HepG2 (cell line): ENCODE results near the gene PDSS2. TPM values are rescaled to one million over a fixed set of nuclear protein-coding genes. Genes with fewer than 3 reads are reported as not detected.

Source experiments
- ATAC-seq: fragments of 200-7000 bp; cut with Tn5 transposase; 3 replicates; pipeline ENCODE4 v1.9.1; 2020; ENCODE audit warnings: mild to moderate bottlenecking, moderate library complexity
- BruUV-seq: library from RNA; stranded (reverse); fragments of 400-500 nt; replicated peaks from 2 replicates; lab custom pipeline; 2021; lab: Mats Ljungman, UMichigan
- CTCF ChIA-PET: fragments of 300-600 bp; formaldehyde crosslinking; extraction: SDS; loops from one replicate; lab custom pipeline; 2021; ENCODE audit warnings: low total read pairs, inconsistent platforms, low intra/inter-chr PET ratio; lab: Yijun Ruan, JAX
- POLR2A ChIA-PET: fragments of 350-600 bp; sonication (Branson Sonifier 250); formaldehyde crosslinking; loops from one replicate; lab custom pipeline; 2020; ENCODE audit warnings: antibody characterized with exemption, inconsistent platforms; lab: Yijun Ruan, JAX
- DNase-seq: peaks from one replicate; pipeline ENCODE4 v3.0.0-alpha.2; 2015; ENCODE audit warnings: low spot score
- FAIRE-seq: peaks from 3 replicates; lab custom pipeline; 2011; peaks lifted over from hg19 to GRCh38; lab: Jason Lieb, UNC
- H2AFZ ChIP-seq: one replicate; pipeline ENCODE4 v1.6.1; 2011; ENCODE audit warnings: low read length, inconsistent platforms
- H3K27ac ChIP-seq: fragments of 300-600 bp; 3 replicates; pipeline ENCODE4 v1.8.0; 2011; ENCODE audit warnings: mixed run types, mild to moderate bottlenecking, mixed read lengths, low read length, inconsistent platforms; ENCODE audit not compliant: insufficient read depth; ENCODE audit errors: extremely low read length
- H3K27me3 ChIP-seq, 2 experiments: fragments of 200-600 bp in 1 of 2; 2 replicates in 1 of 2; 3 replicates in 1 of 2; pipeline versions ENCODE4 v1.6.0 to v1.8.0; 2011; ENCODE audit warnings: low read length in 2 of 2, mild to moderate bottlenecking in 2 of 2, moderate library complexity in 2 of 2, inconsistent platforms in 1 of 2; ENCODE audit not compliant: insufficient read depth in 2 of 2, control insufficient read depth in 1 of 2
- H3K36me3 ChIP-seq, 2 experiments: fragments of 200-600 bp in 1 of 2; replicated peaks in 1 of 2; 2 replicates in 1 of 2; 3 replicates in 1 of 2; pipeline versions ENCODE4 v1.5.1 to v1.8.0; 2011; ENCODE audit warnings: low read length in 2 of 2, inconsistent platforms in 1 of 2; ENCODE audit not compliant: insufficient read depth in 2 of 2, control insufficient read depth in 1 of 2
- H3K4me1 ChIP-seq: 2 replicates; pipeline ENCODE4 v1.5.1; 2012; ENCODE audit warnings: low read length, inconsistent platforms; ENCODE audit not compliant: insufficient read depth
- H3K4me2 ChIP-seq: 2 replicates; pipeline ENCODE4 v1.6.0; 2011; ENCODE audit warnings: low read depth, low read length, inconsistent platforms
- H3K4me3 ChIP-seq, 3 experiments: fragments of 200-600 bp in 1 of 3; sonication (generic), shearing (Covaris generic) in 1 of 3; replicated peaks in 1 of 3; 2 replicates each; pipeline ENCODE4 v1.5.1; 2011 to 2016; ENCODE audit warnings: low read length in 3 of 3, inconsistent platforms in 2 of 3, low read depth in 2 of 3, mild to moderate bottlenecking in 2 of 3, control low read depth in 1 of 3, mixed read lengths in 1 of 3; ENCODE audit not compliant: insufficient read depth in 1 of 3
- H3K79me2 ChIP-seq: one replicate; pipeline ENCODE4 v1.6.1; 2011; ENCODE audit warnings: low read length, inconsistent platforms; ENCODE audit not compliant: insufficient read depth
- H3K9ac ChIP-seq: 2 replicates; pipeline ENCODE4 v1.6.0; 2011; ENCODE audit warnings: mild to moderate bottlenecking, low read depth, low read length, inconsistent platforms; ENCODE audit not compliant: insufficient read depth
- H3K9me3 ChIP-seq: 2 replicates; pipeline ENCODE4 v1.5.1; 2012; ENCODE audit warnings: mild to moderate bottlenecking, low read length
- H4K20me1 ChIP-seq: 2 replicates; pipeline ENCODE4 v1.6.0; 2011; ENCODE audit warnings: inconsistent platforms, mild to moderate bottlenecking, low read length, moderate library complexity; ENCODE audit not compliant: insufficient read depth
- CBX5 ChIP-seq: sonication (generic); formaldehyde crosslinking; IDR thresholded peaks from 2 replicates; pipeline ENCODE4 v1.4.0; 2020; ENCODE audit warnings: missing genetic modification reagents, borderline replicate concordance
- EP300 ChIP-seq, 3 experiments: sonication (generic) in 1 of 3; formaldehyde crosslinking in 1 of 3; IDR thresholded peaks; 2 replicates each; pipeline versions ENCODE4 v1.5.1 to v1.6.1; 2011 to 2020; ENCODE audit warnings: low read depth in 2 of 3, low read length in 2 of 3, borderline replicate concordance in 1 of 3, improper control_type of control experiment in 1 of 3, mild to moderate bottlenecking in 1 of 3, missing genetic modification reagents in 1 of 3, moderate library complexity in 1 of 3
- HNRNPH1 ChIP-seq: fragments of 200-400 bp; formaldehyde crosslinking; optimal IDR thresholded peaks from 2 replicates; pipeline ENCODE3; 2017; ENCODE audit warnings: mild to moderate bottlenecking, low read depth, low read length
- HOXA5 ChIP-seq: sonication (generic); formaldehyde crosslinking; IDR thresholded peaks from 2 replicates; pipeline ENCODE4 v1.4.0; 2020; ENCODE audit warnings: missing genetic modification reagents
- JUND ChIP-seq: sonication (generic); formaldehyde crosslinking; IDR thresholded peaks from 2 replicates; pipeline ENCODE4 v1.8.0; 2022; ENCODE audit warnings: mild to moderate bottlenecking, missing genetic modification reagents
- KLF11 ChIP-seq: IDR thresholded peaks from 2 replicates; pipeline ENCODE4 v1.6.1; 2016; ENCODE audit warnings: missing compliant biosample characterization
- MAX ChIP-seq: IDR thresholded peaks from 2 replicates; pipeline ENCODE4 v1.6.1; 2012; ENCODE audit warnings: inconsistent platforms
- NFKBIZ ChIP-seq: IDR thresholded peaks from 2 replicates; pipeline ENCODE4 v1.6.1; 2018; ENCODE audit warnings: missing genetic modification reagents, missing compliant biosample characterization
- NR1H2 ChIP-seq: sonication (generic); formaldehyde crosslinking; IDR thresholded peaks from 2 replicates; pipeline ENCODE4 v1.8.1; 2022; ENCODE audit warnings: low read depth, missing genetic modification reagents, borderline replicate concordance
- SKIL ChIP-seq: sonication (generic); formaldehyde crosslinking; IDR thresholded peaks from 2 replicates; pipeline ENCODE4 v1.8.0; 2022; ENCODE audit warnings: missing genetic modification reagents, mild to moderate bottlenecking, moderate library complexity, borderline replicate concordance
- TAF1 ChIP-seq: sonication (generic); formaldehyde crosslinking; IDR thresholded peaks from 2 replicates; pipeline ENCODE4 v1.4.0; 2020; ENCODE audit warnings: missing genetic modification reagents
- TBP ChIP-seq: sonication (generic); formaldehyde crosslinking; IDR thresholded peaks from 2 replicates; pipeline ENCODE4 v1.5.0; 2020; ENCODE audit warnings: missing genetic modification reagents
- XRCC5 ChIP-seq: fragments of 200-400 bp; formaldehyde crosslinking; optimal IDR thresholded peaks from 2 replicates; pipeline ENCODE3; 2017; ENCODE audit warnings: mild to moderate bottlenecking, low read length
- ZBTB1 ChIP-seq: sonication (generic); formaldehyde crosslinking; IDR thresholded peaks from 2 replicates; pipeline ENCODE4 v1.4.0; 2020; ENCODE audit warnings: missing genetic modification reagents, borderline replicate concordance
- ZNF143 ChIP-seq: sonication (generic); formaldehyde crosslinking; IDR thresholded peaks from 2 replicates; pipeline ENCODE4 v1.4.0; 2020; ENCODE audit warnings: missing genetic modification reagents
- ZNF235 ChIP-seq: sonication (generic); formaldehyde crosslinking; IDR thresholded peaks from 2 replicates; pipeline ENCODE4 v1.8.1; 2023; ENCODE audit warnings: mild to moderate bottlenecking, missing genetic modification reagents, borderline replicate concordance
- ZNF296 ChIP-seq: sonication (generic); formaldehyde crosslinking; conservative IDR thresholded peaks from 2 replicates; pipeline ENCODE4 v1.5.0; 2020; ENCODE audit warnings: mild to moderate bottlenecking, missing genetic modification reagents
- ZNF343 ChIP-seq: sonication (generic); formaldehyde crosslinking; IDR thresholded peaks from 2 replicates; pipeline ENCODE4 v1.4.0; 2020; ENCODE audit warnings: mild to moderate bottlenecking, missing genetic modification reagents
- ZNF484 ChIP-seq: sonication (generic); formaldehyde crosslinking; IDR thresholded peaks from 2 replicates; pipeline ENCODE4 v1.5.1; 2020; ENCODE audit warnings: mild to moderate bottlenecking, low read depth, missing genetic modification reagents, borderline replicate concordance
- ZNF512 ChIP-seq: sonication (generic); formaldehyde crosslinking; IDR thresholded peaks from 2 replicates; pipeline ENCODE4 v1.4.0; 2020; ENCODE audit warnings: mild to moderate bottlenecking, missing genetic modification reagents
- ZNF713 ChIP-seq: sonication (generic); formaldehyde crosslinking; IDR thresholded peaks from 2 replicates; pipeline ENCODE4 v1.4.0; 2020; ENCODE audit warnings: mild to moderate bottlenecking, missing genetic modification reagents
- ZNF792 ChIP-seq: IDR thresholded peaks from 2 replicates; pipeline ENCODE4 v1.6.1; 2016
- WGBS: methylation state at CpG from one replicate; pipeline ENCODE4 v1.1.6; 2017; ENCODE audit warnings: low lambda C conversion rate; 5-methylcytosine and 5-hydroxymethylcytosine counted together
- in situ Hi-C: cut with HindIII; loops from 2 replicates; pipeline ENCODE4 v1.10.0; 2017; ENCODE audit warnings: low pct_unique_long_range_greater_than_20kb; ENCODE audit not compliant: extremely low pct_ligation_motif_present
- intact Hi-C: fragments of 100-400 bp; cut with micrococcal nuclease; formaldehyde crosslinking; loops from one replicate; pipeline ENCODE4 v1.10.0; 2022; ENCODE audit not compliant: unreplicated experiment
- polyA plus RNA-seq, 8 experiments: library from polyadenylated mRNA; depleted of rRNA in 3 of 8; stranded (reverse) in 7 of 8; unstranded in 1 of 8; fragments of >200 nt; fragmentation: Illumina TruSeq in 4 of 8; extraction: Trizol in 4 of 8; gene quantifications; 2 replicates each; pipeline versions ENCODE4 v1.2.1 to v1.2.3, GENCODE V29; 2011 to 2016; ENCODE audit warnings: low read depth in 4 of 8, missing spikeins in 1 of 8, mixed read lengths in 1 of 8; ENCODE audit not compliant: insufficient read depth in 1 of 8
- total RNA-seq, 5 experiments: library from RNA; depleted of rRNA; stranded (reverse); fragments of >200 nt; fragmentation: Illumina TruSeq; extraction: Trizol; gene quantifications; 2 replicates each; pipeline ENCODE4 v1.2.3, GENCODE V29; 2016; ENCODE audit warnings: low read depth in 1 of 5

PDSS2 gene
- total and polyA plus RNA-seq, 2 of the 13 experiments (the other 11 are each of a cell fraction or from before 2014, with no cell fraction given): 16.2 to 17.0 TPM

GRCh38 chr6:107458672-107459282, 587 bp downstream of the PDSS2 start (continued):
- TF ChIP-seq EP300 (IDR thresholded peaks at IDR 0.05; ENCODE audit: low read depth in 2 of 2, low read length in 2 of 2) (no peak), EP300 (CRISPR knock-in tag; IDR thresholded peaks at IDR 0.05; ENCODE audit: borderline replicate concordance) (no peak), ZNF143 (no peak)

- 45% methylated on average over 1 of the region's 1 CpG for WGBS
- in situ Hi-C loops: no loop called here
- H3K4me1 ChIP-seq: peaks cover 3% of the 10 kb centered on the region
These were observed 10.6 kb downstream of the PDSS2 start for GRCh38 chr6:107448776-107449175.

More at GRCh38 chr6:107448776-107449175, 10.6 kb downstream of the PDSS2 start:
- H2AFZ ChIP-seq: no peak overlapping the region
- peaks cover 32% of the 10 kb centered on the region for H3K9me3 ChIP-seq
- no peak overlapping the region for H3K4me3 ChIP-seq
- H4K20me1 ChIP-seq: no peaks in the 10 kb centered on the region
- no peaks in the 10 kb centered on the region for H3K36me3 ChIP-seq
- H3K79me2 ChIP-seq: peaks cover 6% of the 10 kb centered on the region
- POLR2A ChIA-PET: interaction anchor here (1.1 kb wide), 1 partner anchor 11 kb away, joined by 4 read pairs; the partner anchor contains the start of gene PDSS2
- no peak overlapping the region for H3K27ac ChIP-seq
- no peaks in the 10 kb centered on the region for H3K27me3 ChIP-seq
- no TSS peak for BruUV-seq
- CTCF ChIA-PET: no interaction called here
- ATAC-seq (no peak), DNase-seq (no peak), FAIRE-seq (no peak)
- intact Hi-C loops: no loop called here
- H3K9ac ChIP-seq: no peak overlapping the region
- TF ChIP-seq TBP (CRISPR knock-in tag): no peak
- no peak for TF ChIP-seq MAX
- TF ChIP-seq ZNF296 (CRISPR knock-in tag): no peak
- TF ChIP-seq ZNF792 (CRISPR knock-in tag): no peak
- TF ChIP-seq ZNF343 (CRISPR knock-in tag): no peak
- no peak for TF ChIP-seq SKIL (CRISPR knock-in tag)
- TF ChIP-seq ZNF512: no peak
- TF ChIP-seq KLF11 (CRISPR knock-in tag): no peak
- TF ChIP-seq ZNF235 (CRISPR knock-in tag): no peak
- no peak for TF ChIP-seq HOXA5
- TF ChIP-seq ZNF484 (CRISPR knock-in tag): no peak
- TF ChIP-seq ZNF713: no peak
- no peak for TF ChIP-seq NFKBIZ
- no peak for TF ChIP-seq NR1H2 (CRISPR knock-in tag)
- no peak for TF ChIP-seq HNRNPH1
- no peak for TF ChIP-seq TAF1 (CRISPR knock-in tag)
- TF ChIP-seq ZBTB1 (CRISPR knock-in tag): no peak
- TF ChIP-seq XRCC5: no peak
- TF ChIP-seq JUND (CRISPR knock-in tag): no peak
- no peak for TF ChIP-seq CBX5
- no peak overlapping the region for H3K4me2 ChIP-seq
